Measurements from ENCODE around the gene BEAN1. TPM values are rescaled to one million over a fixed set of nuclear protein-coding genes. Genes with fewer than 3 reads are reported as not detected.
"Not testable (repeated sequence)": the region's sequence is repeated elsewhere in the genome, so short reads cannot be mapped to it uniquely, and the experiment has no call there.

Gene BEAN1
- total and polyA plus RNA-seq, 2 experiments from 2014 or later, result 0.07 to 0.10 TPM

DNA sequence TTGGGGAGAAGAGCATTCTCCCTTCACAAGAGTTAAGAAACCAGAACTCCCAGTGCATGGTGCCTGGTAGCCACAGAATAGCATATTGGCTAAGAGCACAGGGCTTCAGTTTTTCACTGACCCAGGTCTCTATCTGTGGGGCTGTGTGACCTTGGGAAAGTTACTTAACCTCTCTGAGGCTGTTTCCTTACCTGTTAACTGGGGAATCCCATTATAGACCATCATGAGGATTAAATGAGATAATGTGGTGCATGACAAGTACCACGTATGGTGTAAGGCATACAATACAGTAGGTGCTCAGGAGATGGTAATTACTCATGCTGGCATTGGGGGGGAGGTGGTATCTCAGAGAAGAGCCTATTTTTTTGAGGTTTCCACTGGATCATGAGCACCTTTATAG, 33.6 kb downstream of the BEAN1 start (continued):
- TF ChIP-seq, protein P1, sequence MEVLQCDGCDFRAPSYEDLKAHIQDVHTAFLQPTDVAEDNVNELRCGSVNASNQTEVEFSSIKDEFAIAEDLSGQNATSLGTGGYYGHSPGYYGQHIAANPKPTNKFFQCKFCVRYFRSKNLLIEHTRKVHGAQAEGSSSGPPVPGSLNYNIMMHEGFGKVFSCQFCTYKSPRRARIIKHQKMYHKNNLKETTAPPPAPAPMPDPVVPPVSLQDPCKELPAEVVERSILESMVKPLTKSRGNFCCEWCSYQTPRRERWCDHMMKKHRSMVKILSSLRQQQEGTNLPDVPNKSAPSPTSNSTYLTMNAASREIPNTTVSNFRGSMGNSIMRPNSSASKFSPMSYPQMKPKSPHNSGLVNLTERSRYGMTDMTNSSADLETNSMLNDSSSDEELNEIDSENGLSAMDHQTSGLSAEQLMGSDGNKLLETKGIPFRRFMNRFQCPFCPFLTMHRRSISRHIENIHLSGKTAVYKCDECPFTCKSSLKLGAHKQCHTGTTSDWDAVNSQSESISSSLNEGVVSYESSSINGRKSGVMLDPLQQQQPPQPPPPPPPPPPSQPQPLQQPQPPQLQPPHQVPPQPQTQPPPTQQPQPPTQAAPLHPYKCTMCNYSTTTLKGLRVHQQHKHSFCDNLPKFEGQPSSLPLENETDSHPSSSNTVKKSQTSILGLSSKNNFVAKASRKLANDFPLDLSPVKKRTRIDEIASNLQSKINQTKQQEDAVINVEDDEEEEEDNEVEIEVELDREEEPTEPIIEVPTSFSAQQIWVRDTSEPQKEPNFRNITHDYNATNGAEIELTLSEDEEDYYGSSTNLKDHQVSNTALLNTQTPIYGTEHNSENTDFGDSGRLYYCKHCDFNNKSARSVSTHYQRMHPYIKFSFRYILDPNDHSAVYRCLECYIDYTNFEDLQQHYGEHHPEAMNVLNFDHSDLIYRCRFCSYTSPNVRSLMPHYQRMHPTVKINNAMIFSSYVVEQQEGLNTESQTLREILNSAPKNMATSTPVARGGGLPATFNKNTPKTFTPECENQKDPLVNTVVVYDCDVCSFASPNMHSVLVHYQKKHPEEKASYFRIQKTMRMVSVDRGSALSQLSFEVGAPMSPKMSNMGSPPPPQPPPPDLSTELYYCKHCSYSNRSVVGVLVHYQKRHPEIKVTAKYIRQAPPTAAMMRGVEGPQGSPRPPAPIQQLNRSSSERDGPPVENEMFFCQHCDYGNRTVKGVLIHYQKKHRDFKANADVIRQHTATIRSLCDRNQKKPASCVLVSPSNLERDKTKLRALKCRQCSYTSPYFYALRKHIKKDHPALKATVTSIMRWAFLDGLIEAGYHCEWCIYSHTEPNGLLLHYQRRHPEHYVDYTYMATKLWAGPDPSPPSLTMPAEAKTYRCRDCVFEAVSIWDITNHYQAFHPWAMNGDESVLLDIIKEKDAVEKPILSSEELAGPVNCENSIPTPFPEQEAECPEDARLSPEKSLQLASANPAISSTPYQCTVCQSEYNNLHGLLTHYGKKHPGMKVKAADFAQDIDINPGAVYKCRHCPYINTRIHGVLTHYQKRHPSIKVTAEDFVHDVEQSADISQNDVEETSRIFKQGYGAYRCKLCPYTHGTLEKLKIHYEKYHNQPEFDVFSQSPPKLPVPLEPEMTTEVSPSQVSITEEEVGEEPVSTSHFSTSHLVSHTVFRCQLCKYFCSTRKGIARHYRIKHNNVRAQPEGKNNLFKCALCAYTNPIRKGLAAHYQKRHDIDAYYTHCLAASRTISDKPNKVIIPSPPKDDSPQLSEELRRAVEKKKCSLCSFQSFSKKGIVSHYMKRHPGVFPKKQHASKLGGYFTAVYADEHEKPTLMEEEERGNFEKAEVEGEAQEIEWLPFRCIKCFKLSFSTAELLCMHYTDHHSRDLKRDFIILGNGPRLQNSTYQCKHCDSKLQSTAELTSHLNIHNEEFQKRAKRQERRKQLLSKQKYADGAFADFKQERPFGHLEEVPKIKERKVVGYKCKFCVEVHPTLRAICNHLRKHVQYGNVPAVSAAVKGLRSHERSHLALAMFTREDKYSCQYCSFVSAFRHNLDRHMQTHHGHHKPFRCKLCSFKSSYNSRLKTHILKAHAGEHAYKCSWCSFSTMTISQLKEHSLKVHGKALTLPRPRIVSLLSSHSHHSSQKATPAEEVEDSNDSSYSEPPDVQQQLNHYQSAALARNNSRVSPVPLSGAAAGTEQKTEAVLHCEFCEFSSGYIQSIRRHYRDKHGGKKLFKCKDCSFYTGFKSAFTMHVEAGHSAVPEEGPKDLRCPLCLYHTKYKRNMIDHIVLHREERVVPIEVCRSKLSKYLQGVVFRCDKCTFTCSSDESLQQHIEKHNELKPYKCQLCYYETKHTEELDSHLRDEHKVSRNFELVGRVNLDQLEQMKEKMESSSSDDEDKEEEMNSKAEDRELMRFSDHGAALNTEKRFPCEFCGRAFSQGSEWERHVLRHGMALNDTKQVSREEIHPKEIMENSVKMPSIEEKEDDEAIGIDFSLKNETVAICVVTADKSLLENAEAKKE (CRISPR knock-in tag; IDR thresholded peaks at IDR 0.05), result no peak

DNA sequence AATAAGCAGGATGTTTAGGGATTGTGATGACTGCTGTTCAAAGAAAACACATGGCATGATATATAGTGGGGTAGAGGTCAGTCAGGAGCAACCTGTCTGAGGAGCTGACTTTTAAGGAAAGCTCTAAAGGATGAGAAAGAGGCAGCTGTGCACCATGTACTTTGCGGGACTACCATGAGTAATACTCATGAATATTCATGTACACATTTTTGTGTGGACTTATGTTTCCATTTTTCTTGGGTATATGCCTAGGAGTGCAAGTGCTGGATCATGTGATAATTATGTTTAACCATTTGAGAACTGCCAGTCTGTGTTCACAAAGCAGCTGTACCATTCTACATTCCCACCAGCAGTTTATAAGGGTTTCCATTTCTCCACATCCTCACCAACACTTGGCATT, 35.8 kb downstream of the BEAN1 start:
- H2AFZ ChIP-seq, result no peak overlapping the region
- ATAC-seq, result no peak
- H4K20me1 ChIP-seq (replicated peaks; ENCODE audit: insufficient read depth), result no peaks in the 10 kb centered on the region
- peaks cover 13% of the 10 kb centered on the region for H3K4me1 Mint-ChIP-seq
- H3K27me3 ChIP-seq (ENCODE audit: insufficient read depth), result no peaks in the 10 kb centered on the region
- no peak overlapping the region for H3K27ac Mint-ChIP-seq
- H3K9me3 Mint-ChIP-seq, result no peaks in the 10 kb centered on the region
- no peaks in the 10 kb centered on the region for H3K9me2 ChIP-seq (ENCODE audit: insufficient read depth)
- no peaks in the 10 kb centered on the region for H3K36me3 Mint-ChIP-seq (ENCODE audit: low read depth)
- H3K4me1 ChIP-seq (ENCODE audit: insufficient read depth), result peaks cover 10% of the 10 kb centered on the region; the same call in 1 of the 2 replicates
- H3K27ac ChIP-seq (ENCODE audit: low read depth), result no peak overlapping the region
- H3K27me3 Mint-ChIP-seq (ENCODE audit: insufficient read depth, low read depth, poor library complexity), result peaks cover 6% of the 10 kb centered on the region
- DNase-seq (ENCODE audit: low spot score), result no peak
- H3K36me3 ChIP-seq (ENCODE audit: insufficient read depth), result no peaks in the 10 kb centered on the region
- TF ChIP-seq POLR2AphosphoS5 (IDR thresholded peaks at IDR 0.05; ENCODE audit: low read depth) (no peak), ZNF114 (CRISPR knock-in tag; IDR thresholded peaks at IDR 0.05) (no peak), STAT1 (IDR thresholded peaks at IDR 0.05; ENCODE audit: unreplicated experiment) (no peak)
- H3K4me2 ChIP-seq, result no peak overlapping the region
- no peaks in the 10 kb centered on the region for H3K79me2 ChIP-seq (replicated peaks; ENCODE audit: insufficient read depth)
- H3K4me3 Mint-ChIP-seq, result no peak overlapping the region
- no peaks in the 10 kb centered on the region for H3F3A ChIP-seq (replicated peaks; ENCODE audit: low read depth)
- no peak overlapping the region for H3K4me3 ChIP-seq

DNA sequence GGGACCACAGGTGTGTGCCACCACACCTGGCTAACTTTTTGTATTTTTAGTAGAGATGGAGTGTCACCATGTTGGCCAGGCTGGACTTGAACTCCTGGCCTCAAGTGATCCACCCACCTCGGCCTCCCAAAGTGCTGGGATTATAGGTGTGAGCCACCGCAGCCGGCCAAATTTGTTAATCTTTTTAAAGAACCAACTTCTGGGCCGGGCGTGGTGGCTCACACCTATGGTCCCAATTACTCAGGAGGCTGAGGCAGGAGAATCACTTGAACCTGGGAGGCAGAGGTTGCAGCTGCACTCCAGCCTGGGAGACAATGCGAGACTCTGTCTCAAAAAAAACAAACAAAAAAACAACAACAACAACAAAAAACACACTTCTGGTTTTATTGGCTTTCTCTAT, 38.9 kb downstream of the BEAN1 start:
- not testable (repeated sequence) for H3K27me3 ChIP-seq (ENCODE audit: insufficient read depth); H3K4me3 ChIP-seq; H3F3A ChIP-seq (replicated peaks; ENCODE audit: low read depth); H3K36me3 ChIP-seq (ENCODE audit: insufficient read depth); H3K4me1 Mint-ChIP-seq; H3K36me3 Mint-ChIP-seq (ENCODE audit: low read depth); H3K27ac ChIP-seq (ENCODE audit: low read depth); H3K4me3 Mint-ChIP-seq; DNase-seq (ENCODE audit: low spot score); H4K20me1 ChIP-seq (replicated peaks; ENCODE audit: insufficient read depth); H2AFZ ChIP-seq; H3K4me1 ChIP-seq (ENCODE audit: insufficient read depth); H3K27ac Mint-ChIP-seq; H3K9me2 ChIP-seq (ENCODE audit: insufficient read depth); H3K4me2 ChIP-seq; ATAC-seq; H3K27me3 Mint-ChIP-seq (ENCODE audit: insufficient read depth, low read depth, poor library complexity); H3K79me2 ChIP-seq (replicated peaks; ENCODE audit: insufficient read depth); H3K9me3 Mint-ChIP-seq

DNA sequence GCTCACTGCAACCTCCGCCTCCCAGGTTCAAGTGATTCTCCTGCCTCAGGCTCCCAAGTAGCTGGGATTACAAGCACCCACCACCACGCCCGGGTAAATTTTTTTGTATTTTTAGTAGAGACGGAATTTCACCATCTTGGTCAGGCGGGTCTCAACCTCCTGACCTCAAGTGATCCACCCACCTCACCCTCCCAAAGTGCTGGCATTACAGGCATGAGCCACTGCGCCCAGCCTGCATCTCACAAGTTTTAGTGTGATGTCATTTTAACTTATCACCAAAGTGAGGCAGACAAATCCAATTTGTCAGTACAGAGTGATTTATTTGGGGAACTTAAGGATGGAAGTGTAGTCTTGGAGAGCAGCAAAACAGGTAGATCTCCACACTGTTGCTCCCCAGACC, 39.5 kb downstream of the BEAN1 start:
- H2AFZ ChIP-seq; H3K27me3 ChIP-seq (ENCODE audit: insufficient read depth); H3K4me3 ChIP-seq; ATAC-seq; H3K27ac ChIP-seq (ENCODE audit: low read depth); H3K79me2 ChIP-seq (replicated peaks; ENCODE audit: insufficient read depth); H3F3A ChIP-seq (replicated peaks; ENCODE audit: low read depth); H3K27me3 Mint-ChIP-seq (ENCODE audit: insufficient read depth, low read depth, poor library complexity); H3K4me3 Mint-ChIP-seq; H4K20me1 ChIP-seq (replicated peaks; ENCODE audit: insufficient read depth); H3K27ac Mint-ChIP-seq; DNase-seq (ENCODE audit: low spot score); H3K36me3 Mint-ChIP-seq (ENCODE audit: low read depth); H3K4me1 Mint-ChIP-seq; H3K4me1 ChIP-seq (ENCODE audit: insufficient read depth); H3K9me2 ChIP-seq (ENCODE audit: insufficient read depth); H3K4me2 ChIP-seq; H3K36me3 ChIP-seq (ENCODE audit: insufficient read depth); H3K9me3 Mint-ChIP-seq: not testable (repeated sequence)

Measured in GM23338 (cell line).